ENCODE data around the gene RIN3.

The RIN3 gene

DNA sequence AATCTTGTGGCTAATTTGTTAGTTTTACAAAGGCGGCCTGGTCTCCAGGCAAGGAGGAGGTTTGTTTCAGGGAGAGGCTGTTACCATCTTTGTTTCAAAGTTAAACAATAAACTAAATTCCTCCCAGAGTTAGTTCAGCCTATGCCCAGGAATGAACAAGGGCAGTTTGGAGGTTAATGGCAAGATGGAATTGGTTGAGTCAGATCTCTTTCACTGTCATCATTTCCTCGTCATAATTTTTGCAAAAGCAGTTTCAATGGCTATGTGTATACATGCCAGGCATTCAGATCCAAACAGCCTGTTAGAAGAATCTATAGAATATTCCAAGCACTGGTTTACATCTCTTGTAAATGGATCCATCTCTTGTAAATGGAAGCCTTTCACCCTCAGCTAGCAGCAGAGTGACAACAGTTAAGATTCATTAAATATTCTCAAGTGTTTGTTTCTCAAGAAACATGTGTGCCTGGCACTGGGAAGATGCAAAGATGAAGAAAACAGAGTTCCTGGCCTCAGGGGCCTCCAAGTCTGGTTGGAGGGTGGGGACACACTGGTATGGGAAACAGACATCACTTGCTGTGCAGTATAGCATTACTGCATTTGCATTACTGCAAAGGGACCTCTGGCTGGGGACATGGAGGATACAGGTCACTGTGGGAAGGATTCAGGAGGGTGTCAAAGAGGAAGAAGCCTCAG, 65.8 kb downstream of the RIN3 start:
- DNase-seq = no peak

DNA sequence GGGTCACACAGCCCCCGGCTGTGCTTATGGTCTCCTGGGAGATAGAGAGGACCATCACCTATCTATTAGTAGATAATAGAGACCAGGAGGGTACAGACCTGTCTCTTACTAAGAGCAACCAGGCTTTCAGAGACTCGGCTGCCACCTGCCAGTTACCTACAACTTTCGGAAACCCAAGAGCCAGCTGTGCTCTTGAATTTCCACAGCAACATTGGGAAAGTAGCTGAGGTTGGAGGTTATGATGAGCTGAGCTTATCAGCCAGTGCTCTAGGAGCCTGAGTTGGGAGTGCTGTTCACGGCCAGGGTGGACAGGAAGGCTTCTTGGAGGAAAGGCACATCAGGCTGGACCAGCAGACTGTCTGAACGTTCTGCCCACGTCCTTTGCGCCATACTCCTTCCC, 67.6 kb downstream of the RIN3 start:
- no peak for DNase-seq

DNA sequence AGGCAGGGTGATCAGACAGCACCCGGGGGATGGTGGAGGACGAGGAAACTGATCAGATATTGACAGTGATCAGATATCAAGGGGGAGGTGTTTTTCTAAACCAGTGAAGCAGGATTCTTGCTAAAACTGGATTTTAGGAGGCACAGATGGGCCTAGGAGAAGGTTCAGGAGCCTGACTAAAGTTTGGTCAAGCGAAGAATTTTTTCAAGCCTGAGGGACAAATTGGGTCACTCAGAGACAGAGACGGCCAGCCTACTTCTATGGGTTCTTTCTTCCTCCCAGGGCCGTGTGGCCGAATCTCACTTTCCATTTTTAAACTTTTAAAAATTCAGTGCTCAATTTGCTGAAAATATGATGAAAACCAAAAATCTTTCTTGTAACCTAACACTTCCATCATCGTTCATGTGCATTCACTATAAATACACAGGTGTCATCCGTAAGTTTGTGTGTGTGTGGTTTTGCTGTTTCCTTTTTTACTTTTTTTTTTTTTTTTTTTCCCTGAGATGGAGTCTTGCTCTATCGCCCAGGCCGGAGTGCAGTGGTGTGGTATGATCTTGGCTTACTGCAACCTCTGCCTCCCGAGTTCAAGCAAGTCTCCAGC, 68.5 kb downstream of the RIN3 start:
- no peak for DNase-seq

DNA sequence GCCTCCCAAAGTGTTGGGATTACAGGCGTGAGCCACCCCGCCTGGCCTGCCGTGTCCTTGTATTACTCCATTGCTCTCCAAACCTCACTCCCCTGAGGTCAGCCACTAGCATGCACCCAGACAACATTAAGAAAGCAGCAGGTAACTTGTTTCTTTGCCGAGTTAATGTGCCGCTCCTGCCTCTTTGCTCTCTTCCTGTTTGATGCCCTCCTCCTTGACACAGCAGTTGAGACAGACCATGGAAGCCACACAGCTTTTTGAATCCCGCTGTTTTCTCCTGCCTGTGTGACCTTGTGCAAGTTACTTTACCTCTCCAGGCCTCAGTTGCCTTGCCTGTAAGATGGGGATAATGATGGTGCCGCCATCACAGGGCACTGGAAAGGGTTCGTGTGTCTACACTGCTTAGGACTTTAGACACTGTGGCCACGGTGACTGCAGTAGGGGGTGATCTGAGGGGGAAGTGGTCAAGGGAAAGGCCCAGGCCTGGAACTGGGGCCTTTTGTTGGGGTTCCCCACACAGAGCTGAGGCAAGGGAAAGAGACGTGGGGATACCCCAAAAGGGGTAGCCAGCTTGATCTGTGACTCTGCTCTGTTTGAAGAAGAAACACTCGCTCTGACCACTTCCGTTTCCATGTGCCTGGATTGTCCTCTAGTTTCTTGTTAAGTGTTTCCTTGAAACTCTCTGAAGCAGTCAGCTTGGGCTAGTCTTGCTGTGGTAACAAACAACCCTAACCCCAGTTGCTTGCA, 69.3 kb downstream of the RIN3 start:
- no peak for DNase-seq

DNA sequence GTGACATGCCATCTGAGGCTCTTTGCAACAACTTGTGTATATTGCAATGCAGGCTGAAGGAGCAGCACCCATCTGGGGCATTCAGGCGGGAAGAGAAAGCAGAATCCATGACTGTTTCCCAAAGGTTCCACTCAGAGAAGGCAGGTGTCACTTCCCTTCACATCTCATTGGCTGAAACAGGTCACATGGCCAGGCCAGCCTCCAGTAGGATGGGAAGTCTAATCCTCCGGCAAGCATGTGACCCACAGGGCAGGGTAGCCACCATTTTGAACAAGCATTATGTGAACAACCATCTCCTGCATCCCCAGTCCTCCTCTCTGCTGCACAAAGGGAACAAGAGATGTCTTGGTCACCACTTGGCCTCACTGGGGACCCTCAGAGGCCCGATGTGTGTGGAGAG, 70.6 kb downstream of the RIN3 start:
- DNase-seq = no peak

DNA sequence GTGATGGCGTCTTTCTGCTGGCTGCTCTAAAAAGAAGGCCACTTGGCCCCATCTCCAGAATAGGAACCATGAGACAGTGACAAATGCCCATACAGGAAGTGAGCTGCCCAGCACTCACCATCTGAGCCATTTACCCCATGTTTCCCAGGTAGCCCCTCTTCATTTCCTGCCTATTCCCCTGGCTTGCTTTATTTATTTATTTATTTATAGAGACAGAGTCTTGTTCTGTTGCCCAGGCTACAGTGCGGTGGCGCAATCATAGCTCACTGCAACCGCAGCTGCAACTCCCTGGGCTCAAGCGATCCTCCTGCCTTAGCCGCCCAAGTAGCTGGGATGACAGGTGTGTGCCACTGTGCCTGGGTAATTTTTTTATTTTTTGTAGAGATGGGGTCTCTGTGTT, 71.2 kb downstream of the RIN3 start:
- no peak for DNase-seq

DNA sequence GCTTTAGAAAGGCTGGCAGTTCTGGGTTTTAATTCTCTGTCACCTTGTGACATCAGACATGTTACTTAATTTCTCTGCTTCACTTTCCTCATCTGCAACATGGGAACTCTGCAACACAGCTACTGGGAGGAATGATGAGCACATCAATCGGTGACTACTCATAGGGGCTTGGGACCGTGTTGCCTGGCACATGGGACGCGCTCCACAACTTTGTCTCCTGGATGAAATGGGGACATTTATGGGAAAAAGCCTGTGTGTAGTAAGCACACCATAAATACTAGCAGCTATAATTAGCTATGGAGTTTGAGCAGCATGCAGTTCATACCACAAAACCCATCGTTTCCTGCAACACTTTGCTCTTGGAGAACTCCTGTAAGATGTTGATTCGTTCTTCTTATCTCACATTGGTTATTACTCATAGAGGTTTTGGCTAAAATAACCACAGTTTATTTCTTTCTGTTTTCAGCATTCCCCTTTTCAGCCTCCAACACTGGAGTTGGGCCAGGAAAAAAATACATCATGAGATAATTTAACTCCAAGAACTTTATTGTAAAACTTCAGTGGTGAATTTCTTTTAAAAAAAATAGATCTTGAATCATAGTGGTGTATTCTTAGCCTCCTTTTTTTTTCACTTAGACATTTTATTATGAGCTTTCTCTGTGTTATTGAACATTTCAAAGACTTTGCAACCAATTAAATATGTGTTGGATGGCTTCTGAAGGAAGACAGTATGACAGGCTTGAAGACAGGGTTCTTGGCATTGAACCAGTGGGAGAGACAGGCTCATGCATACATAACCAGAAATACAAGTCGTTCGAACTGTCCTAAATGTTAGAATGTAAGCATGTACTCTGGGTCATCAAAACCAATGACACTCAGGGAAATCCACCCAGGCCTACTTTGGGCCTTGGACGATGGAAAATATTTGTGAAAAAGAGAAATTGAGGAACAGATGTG, 72.7 kb downstream of the RIN3 start:
- no peak for DNase-seq

DNA sequence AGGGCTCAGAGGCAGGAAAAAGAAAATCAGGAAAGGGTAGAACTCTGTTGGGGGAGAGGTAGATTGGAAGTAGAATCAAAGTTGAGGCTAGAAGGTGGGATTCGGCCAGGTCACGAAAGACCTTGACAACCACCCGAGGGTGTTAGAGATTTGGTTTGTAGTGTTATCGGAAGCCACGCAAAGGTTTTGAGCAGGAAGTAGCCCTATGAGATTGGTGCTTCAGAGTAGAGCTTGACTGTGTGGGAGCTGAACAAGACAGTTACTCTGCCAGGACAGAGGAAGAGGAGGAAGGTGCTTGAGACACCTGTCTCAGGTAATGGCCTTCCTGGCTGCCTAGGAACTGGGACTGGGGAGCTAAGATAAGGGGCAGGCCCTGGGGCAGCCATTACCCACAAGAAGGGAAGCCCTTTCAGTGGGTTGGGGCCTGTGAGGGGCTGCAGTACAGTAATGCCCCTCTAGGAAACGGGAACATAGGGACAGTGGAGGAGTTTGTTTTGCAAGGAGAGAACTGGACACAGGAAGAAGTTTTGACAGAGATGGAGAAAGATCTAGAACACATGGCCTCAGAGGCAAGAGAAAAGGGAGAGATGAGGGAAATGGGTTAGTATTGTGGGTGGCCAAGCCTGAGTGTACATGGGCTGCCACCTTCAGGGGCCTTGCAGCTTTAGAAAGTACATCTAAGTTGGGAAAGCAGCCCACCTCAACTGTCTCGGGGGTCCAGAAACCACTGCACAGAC, 73.5 kb downstream of the RIN3 start:
- no peak for DNase-seq

DNA sequence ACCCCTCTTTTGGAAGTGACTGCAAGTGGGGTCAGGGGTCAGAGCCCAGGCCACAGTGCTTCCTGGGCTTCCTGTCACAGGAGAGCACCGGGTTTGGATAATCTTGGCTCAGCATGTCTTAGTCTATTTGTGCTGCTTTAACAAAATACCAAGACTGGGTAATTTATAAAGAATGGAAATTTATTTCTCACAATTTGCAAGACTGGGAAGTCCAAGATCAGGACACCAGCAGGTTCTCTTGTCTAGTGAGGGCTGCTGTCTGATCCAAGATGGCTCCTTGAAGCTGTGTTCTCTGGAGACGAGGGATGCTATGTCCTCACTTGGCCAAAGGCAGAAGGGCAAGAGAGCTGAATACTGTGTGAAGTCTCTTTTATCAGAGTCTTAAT, 74.1 kb downstream of the RIN3 start:
- no peak for DNase-seq

DNA sequence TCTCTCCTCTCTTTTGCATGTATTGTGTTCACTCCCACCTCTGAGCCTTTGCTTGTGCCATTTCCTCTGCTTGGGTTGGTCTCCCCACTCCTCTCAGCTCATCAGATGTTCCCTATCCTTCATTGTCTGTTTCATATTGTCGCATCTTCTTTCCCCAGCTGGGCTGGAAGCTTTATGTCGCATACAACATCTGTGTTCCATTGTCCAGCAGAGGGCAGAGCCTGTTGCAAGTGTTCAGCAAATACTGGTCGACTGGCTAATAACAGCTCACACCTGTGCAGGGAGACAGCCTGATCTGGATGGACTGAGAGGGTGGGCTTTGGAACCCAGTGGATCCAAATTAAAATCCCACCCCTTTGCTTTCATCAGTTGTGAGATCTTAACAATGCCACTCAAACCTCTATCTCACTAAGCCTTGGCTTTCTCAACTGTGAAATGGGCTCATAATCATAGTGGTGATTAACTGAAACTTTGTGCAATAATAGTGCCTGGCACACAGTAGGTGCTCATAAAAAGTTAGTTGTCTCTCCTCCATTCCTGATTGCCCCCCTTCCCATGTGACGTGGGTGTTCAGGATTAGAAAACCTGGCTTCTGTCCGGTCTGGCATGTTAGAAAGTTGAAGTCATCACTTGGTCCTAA, 75.8 kb downstream of the RIN3 start:
- peak; percentile 35 for DNase-seq

DNA sequence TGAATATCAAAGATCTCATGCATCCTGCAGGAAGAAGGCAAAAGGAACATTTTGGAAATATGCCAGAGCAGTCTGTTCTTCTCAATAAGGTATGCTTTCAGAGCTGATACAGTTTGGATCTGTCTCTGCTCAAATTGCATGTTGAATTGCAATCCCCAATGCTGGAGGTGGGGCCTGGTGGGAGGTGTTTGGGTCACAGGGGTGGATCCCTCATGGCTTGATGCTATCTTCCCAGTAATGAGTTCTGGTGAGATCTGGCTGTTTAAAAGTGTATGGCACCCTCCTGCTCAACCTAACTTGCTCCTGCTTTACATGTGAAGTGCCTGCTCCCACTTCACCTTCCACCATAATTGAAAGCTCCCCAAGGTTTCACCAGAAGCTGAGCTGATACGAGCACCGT, 76.6 kb downstream of the RIN3 start:
- no peak for DNase-seq

DNA sequence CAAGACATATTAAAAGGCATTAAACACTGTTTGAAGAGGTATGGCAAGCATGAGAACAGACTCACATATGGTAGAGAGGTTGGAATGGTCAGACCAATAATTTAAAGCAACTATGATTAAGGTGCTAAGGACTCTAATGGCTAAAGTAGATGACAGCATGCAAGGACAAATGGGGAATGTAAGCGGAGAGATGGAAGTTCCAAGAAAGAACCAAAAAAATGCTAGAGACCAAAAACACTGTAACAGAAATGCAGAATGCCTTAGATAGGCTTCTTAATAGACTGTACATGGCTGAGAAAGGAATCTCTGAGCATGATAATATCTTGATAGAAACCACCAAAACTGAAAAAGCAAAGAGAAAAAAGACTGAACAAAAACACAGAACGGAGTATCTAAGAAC, 77.4 kb downstream of the RIN3 start:
- DNase-seq = no peak

DNA sequence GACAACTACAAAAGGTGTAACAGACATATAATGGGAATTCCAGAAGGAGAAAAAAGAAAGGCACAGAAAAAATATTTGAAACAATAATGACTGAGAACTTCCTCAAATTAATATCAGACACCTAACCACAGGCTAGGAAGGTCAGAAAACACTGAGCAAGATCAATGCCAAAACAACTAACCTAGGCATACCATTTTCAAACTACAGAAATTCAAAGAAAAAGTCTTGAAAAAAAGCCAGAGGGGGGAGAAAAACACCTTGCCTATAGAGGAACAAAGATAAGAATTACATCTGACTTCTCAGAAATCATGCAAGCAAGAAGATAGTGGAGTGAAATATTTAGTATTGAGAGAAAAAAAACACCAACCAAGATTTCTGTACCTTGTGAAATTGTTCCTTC, 77.8 kb downstream of the RIN3 start:
- DNase-seq = no peak

DNA sequence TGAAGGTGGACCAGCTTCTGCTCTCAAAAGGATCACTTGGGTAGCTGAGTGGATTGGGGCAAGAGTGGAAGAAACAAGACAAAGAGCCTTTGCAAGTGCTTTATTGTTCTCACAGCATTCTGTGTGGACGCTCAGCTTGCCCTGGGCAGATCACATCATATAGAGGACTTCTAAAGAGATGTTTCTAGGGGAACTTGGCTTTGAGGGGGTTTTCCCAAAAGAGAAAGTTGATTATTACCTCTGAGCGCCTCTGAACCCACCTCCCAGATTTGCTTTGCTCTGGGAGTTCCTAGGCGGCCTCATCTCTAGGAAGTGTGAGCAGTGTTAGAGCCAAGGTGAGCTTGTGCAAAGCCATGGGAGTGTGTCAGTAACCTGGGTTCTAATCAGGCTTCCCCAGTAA, 81.7 kb downstream of the RIN3 start:
- DNase-seq = no peak

DNA sequence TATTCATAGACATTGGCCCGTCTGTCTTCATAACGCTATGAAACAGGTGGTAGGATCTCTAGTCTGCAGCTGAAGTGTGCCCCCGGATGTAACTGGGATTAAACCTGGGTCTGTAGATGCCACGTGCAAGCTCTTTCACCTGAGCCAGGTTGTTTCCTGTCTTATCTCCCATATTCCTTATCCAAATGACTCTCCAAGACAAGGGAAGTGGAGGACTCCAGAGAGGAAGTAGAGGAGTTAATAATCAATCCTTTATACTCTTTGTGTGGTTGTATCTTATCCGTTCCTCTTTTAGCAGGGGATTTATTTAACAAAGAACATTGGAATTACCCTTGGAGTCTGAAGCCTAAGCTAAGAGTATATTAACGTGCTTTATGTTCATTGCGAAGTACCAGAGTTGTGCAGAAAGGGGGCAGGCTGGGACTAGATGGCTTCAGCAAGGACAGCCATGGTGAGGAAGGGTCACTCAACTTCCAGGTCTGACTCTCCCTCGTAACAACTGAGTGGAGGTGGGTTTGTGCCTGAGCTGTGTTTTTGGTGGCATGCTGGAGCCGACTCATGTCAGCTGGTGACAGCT, 82.8 kb downstream of the RIN3 start:
- DNase-seq = no peak

DNA sequence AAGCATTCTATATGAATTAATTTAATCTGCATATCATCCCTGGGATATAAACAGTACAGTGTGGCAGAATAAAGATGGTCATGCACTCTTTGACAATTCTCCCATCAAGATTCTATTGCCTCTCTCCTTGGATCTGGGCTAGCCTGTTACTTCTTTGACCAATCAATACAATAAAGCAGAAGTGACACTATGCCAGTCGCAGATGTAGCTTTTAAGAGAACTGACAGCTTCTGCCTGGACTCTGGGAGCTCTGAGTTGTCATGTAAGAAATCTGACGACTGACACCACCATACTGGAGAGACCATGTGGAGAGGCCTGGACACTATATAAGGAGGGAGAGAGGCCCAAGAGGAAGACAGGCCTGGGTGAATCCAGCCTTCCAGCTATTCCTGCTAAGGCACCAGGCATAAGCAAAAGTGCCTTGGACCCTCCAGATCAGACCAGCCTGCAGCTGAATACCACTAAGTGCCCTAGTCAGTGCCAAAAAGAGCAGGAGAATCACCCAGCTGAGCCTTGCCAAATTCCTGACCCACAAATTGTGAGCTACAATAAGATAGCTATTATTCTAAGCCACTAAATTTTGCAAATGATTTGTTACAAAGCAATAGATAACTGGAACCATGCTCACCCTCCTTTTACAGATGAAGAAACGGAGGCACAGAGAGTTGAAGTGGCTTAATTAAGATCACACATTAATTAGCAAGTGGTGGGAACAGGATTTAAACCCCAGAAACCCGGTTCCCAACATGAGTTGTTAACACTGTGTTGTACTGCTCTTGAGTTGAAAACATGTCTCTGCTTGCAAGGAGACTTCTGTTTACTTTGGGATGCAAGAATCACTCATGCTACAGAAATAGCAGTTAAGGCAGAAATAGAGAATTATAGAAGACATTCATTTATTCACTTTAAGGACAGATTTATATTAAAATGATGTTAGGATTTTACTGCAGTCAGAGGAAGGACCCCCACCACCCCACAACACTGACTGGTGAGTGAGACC, 84.6 kb downstream of the RIN3 start:
- DNase-seq = no peak

DNA sequence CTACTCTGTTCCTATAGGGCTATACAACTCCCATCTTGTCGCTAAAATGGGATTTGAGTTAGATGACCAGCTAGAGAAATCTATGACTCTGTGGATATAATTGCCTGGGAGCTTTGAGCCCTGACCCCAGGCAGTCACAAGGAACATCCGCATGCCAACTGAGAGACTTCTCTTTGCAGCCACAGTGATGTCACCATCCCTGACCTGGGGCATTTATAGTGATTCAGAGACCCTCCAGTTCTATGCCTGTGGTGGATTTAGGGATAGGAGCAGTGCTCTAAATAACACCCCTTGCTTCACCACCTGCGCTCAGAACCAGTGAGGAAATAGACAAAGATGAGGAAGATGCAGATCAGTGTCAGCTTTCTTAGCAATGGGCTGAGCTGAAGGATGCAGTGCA, 86.2 kb downstream of the RIN3 start:
- no peak for DNase-seq

DNA sequence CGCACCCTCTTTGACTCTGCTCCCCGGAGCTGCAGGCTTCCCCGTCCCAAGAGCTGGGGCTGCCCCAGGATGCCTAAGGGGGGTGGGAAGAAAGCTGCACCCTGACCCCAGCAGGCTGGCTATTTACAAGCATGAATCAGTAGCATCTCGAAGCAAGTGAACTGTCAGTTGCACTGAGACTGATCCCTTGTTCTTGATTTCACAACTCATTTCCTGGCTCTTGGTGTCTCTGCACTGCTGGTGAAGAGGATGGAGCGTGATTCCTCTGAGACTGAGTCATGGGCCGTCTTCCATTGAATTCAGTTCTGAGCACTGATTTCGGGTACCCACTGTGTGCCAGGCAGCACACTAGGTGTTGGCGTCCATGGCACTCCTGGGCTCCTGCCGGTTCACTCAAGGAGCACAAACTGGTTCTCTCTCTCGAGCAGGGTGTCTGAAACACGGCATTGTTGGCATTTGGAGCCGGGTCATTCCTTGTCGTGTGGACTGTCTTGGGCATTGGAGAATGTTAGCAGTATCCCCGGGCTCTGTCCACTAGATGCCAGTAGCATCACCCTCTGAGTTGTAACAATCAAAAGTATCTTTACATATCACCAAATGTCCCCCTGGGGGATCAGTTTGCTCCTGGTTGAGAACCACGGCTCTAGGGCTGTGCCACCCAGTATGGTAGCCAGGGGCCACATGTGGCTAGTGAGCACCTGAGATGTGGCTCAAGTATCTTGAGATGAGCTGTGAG, 86.9 kb downstream of the RIN3 start:
- no peak for DNase-seq

DNA sequence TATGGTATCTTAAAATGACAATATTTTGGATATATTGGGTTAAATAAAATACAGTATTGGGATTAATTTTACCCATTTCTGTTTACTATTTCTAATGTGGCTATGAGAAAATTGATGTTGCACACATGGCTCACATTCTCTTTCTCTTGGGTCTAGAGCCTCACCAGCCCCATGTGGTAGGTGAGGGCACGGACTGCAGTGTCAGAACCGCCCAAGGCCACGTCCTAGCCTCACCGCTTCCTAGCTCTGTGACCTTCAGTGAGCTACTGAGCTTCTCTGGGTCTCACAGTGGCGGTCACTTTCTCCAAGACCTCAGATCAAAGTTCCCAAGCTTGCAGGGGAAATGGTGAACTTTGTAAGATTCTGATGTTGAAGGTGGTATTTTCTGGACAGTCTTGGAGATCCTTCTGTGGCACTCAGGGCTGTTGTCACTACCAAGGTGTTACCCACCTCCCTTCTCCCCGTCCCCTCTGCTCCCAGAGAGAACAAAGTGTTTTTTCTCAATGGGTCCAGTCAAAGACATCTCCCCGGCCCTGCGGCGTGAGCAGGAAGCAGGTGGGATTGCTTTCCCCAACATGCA, 87.6 kb downstream of the RIN3 start:
- DNase-seq = no peak

Measured in COR-L47 (cell line).